GM18873 (cell line): ENCODE results near the gene ELSPBP1.
"Not testable (repeated sequence)": the region's sequence is repeated elsewhere in the genome, so short reads cannot be mapped to it uniquely, and the experiment has no call there.

Experiments
- ATAC-seq: cut with Tn5 transposase; IDR thresholded peaks from one replicate; pipeline ENCODE4 v1.9.1; 2021; ENCODE audit warnings: mild to moderate bottlenecking, moderate library complexity, moderate number of reproducible peaks; ENCODE audit not compliant: unreplicated experiment, low FRiP score

ELSPBP1 gene

GRCh38 chr19:47994209-47994802 lies at the start of gene ELSPBP1:
ELSPBP1 (plus strand) TSS chr19:47994632; CDS start chr19:48008668, 14,036 bp downstream.
- no peak for ATAC-seq

- not testable (repeated sequence) for ATAC-seq
Measured at GRCh38 chr19:47949852-47950521, 44.4 kb upstream of the ELSPBP1 start.

GRCh38 chr19:47952132-47952531 lies 42.3 kb upstream of the ELSPBP1 start:
- not testable (repeated sequence) for ATAC-seq

- ATAC-seq: not testable (repeated sequence)
Measured at GRCh38 chr19:47955936-47956335, 38.5 kb upstream of the ELSPBP1 start.

- no peak for ATAC-seq
Measured at GRCh38 chr19:47973529-47973928, 20.9 kb upstream of the ELSPBP1 start.

- ATAC-seq: no peak
Measured at GRCh38 chr19:47991191-47991808, 3.1 kb upstream of the ELSPBP1 start.

- ATAC-seq: no peak
Measured at GRCh38 chr19:47992070-47992469, 2.4 kb upstream of the ELSPBP1 start, which contains the start of gene BSPH1. BSPH1 (minus strand) TSS chr19:47992170; CDS start chr19:47992081, 89 bp downstream.

GRCh38 chr19:47996230-47996727 lies 1.8 kb downstream of the ELSPBP1 start:
- no peak for ATAC-seq

- ATAC-seq: no peak
Measured at GRCh38 chr19:47998800-47999199, 4.4 kb downstream of the ELSPBP1 start.

- ATAC-seq: no peak
Measured at GRCh38 chr19:48000846-48001245, 6.4 kb downstream of the ELSPBP1 start.

- no peak for ATAC-seq
Measured at GRCh38 chr19:48004236-48004635, 9.8 kb downstream of the ELSPBP1 start.

GRCh38 chr19:48006762-48007161 lies 12.3 kb downstream of the ELSPBP1 start:
- ATAC-seq: no peak

- ATAC-seq: no peak
Measured at GRCh38 chr19:48010932-48011758, 16.7 kb downstream of the ELSPBP1 start.

GRCh38 chr19:48020686-48021085 lies 26.3 kb downstream of the ELSPBP1 start:
- ATAC-seq: no peak

- no peak for ATAC-seq
Measured at GRCh38 chr19:48023011-48023410, 28.6 kb downstream of the ELSPBP1 start.

GRCh38 chr19:48023518-48023917 lies 29.1 kb downstream of the ELSPBP1 start:
- no peak for ATAC-seq

- no peak for ATAC-seq
Measured at GRCh38 chr19:48025480-48025879, 31.0 kb downstream of the ELSPBP1 start.

- no peak for ATAC-seq
Measured at GRCh38 chr19:48029431-48029830, 35.0 kb downstream of the ELSPBP1 start.

GRCh38 chr19:48030073-48030472 lies 35.6 kb downstream of the ELSPBP1 start:
- no peak for ATAC-seq

- no peak for ATAC-seq
Measured at GRCh38 chr19:48033604-48034003, 39.2 kb downstream of the ELSPBP1 start.

GRCh38 chr19:48036765-48037164 lies 42.3 kb downstream of the ELSPBP1 start:
- ATAC-seq: no peak
